DOHH2 (cell line): ENCODE results near the gene RNF145.

Source experiments
- H3F3A ChIP-seq: fragments of 200-600 bp; sonication (generic), shearing (Covaris generic); 2 replicates; pipeline ENCODE4 v1.6.0; 2016; ENCODE audit warnings: antibody characterized with exemption, mild to moderate bottlenecking; ENCODE audit not compliant: control insufficient read depth, insufficient read depth
- H3K27ac ChIP-seq: fragments of 200-600 bp; sonication (generic); 2 replicates; pipeline ENCODE4 v1.5.1; 2014; ENCODE audit warnings: low read depth, mild to moderate bottlenecking, low read length, moderate library complexity
- H3K27me3 ChIP-seq: fragments of 200-600 bp; sonication (generic); 2 replicates; pipeline ENCODE4 v1.6.1; 2014; ENCODE audit warnings: mild to moderate bottlenecking, low read length, mixed read lengths; ENCODE audit not compliant: control insufficient read depth
- H3K36me3 ChIP-seq: fragments of 200-600 bp; sonication (generic); 2 replicates; pipeline ENCODE4 v1.6.1; 2014; ENCODE audit warnings: mild to moderate bottlenecking, low read length, moderate library complexity, mixed read lengths; ENCODE audit not compliant: control insufficient read depth
- H3K4me1 ChIP-seq: fragments of 200-600 bp; sonication (generic); 2 replicates; pipeline ENCODE4 v1.6.1; 2014; ENCODE audit warnings: mild to moderate bottlenecking, low read length, mixed read lengths; ENCODE audit not compliant: control insufficient read depth
- H3K4me2 ChIP-seq: fragments of 200-600 bp; sonication (generic); 2 replicates; pipeline ENCODE4 v1.6.0; 2014; ENCODE audit warnings: mild to moderate bottlenecking, low read length, moderate library complexity
- H3K4me3 ChIP-seq: fragments of 200-600 bp; sonication (generic); 2 replicates; pipeline ENCODE4 v1.5.1; 2014; ENCODE audit warnings: mild to moderate bottlenecking, low read length, mixed read lengths
- H3K79me2 ChIP-seq: fragments of 200-600 bp; sonication (generic); 2 replicates; pipeline ENCODE4 v1.6.1; 2014; ENCODE audit warnings: mild to moderate bottlenecking, low read length, mixed read lengths; ENCODE audit not compliant: control insufficient read depth
- H3K9me2 ChIP-seq: fragments of 200-600 bp; sonication (generic); replicated peaks from 2 replicates; pipeline ENCODE4 v1.6.1; 2014; ENCODE audit warnings: mild to moderate bottlenecking, low read length, mixed read lengths; ENCODE audit not compliant: control insufficient read depth
- H3K9me3 ChIP-seq: fragments of 200-600 bp; sonication (generic); 2 replicates; pipeline ENCODE4 v1.6.1; 2014; ENCODE audit warnings: antibody characterized with exemption, low read length, mixed read lengths; ENCODE audit not compliant: control insufficient read depth, insufficient read depth
- H4K20me1 ChIP-seq: fragments of 200-600 bp; sonication (generic); 2 replicates; pipeline ENCODE4 v1.6.0; 2014; ENCODE audit warnings: low read depth, mild to moderate bottlenecking, antibody characterized with exemption, low read length, moderate library complexity; ENCODE audit not compliant: control insufficient read depth, insufficient read depth
- EZH2phosphoT487 ChIP-seq: fragments of 200-600 bp; sonication (generic); IDR thresholded peaks from 2 replicates; pipeline ENCODE4 v1.6.1; 2017; ENCODE audit warnings: borderline replicate concordance, mild to moderate bottlenecking, antibody characterized with exemption, low read length, moderate library complexity, mixed read lengths
- TF ChIP-seq, protein P1 (sequence below): fragments of 200-600 bp; sonication (generic); IDR thresholded peaks from one replicate; pipeline ENCODE4 v1.5.1; 2014; ENCODE audit warnings: antibody characterized with exemption, mild to moderate bottlenecking, low read depth, low read length; ENCODE audit not compliant: poor library complexity, severe bottlenecking

Gene RNF145

DNA sequence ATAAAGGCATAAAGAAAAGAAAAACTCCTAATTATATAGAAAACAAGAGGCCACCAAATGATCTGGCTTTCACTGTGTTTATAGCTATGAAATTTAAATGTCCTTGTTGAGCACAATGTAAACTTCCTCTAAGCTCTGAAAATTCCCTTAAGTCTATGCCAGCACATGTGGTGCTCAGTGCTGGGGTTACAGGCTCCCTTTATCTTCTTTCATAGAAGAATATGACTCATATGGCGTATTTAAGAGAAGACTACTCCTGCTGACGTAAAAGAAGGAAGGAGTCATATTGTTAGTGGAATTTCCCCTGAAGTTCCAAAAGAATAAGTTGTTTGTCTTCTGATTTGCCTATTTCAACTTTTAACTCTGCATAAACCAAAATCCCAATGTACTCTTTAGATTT, 30.4 kb downstream of the RNF145 start:
- Histone ChIP-seq H3K4me3 (no peak overlapping the region), H3K9me3 (no peaks in the 10 kb centered on the region), H3K27me3 (no peaks in the 10 kb centered on the region), H3K27ac (no peak overlapping the region), H3K4me1 (no peaks in the 10 kb centered on the region), H3K36me3 (peaks cover 74% of the 10 kb centered on the region), H3K79me2 (peaks cover 7% of the 10 kb centered on the region), H3K4me2 (no peak overlapping the region), H3F3A (0 out of 2 replicates have a peak, but pooled peaks cover 4% of the 10 kb centered on the region), H3K9me2 (no peaks in the 10 kb centered on the region), H4K20me1 (no peaks in the 10 kb centered on the region)
- no peak for TF ChIP-seq EZH2phosphoT487
- TF ChIP-seq, protein P1, sequence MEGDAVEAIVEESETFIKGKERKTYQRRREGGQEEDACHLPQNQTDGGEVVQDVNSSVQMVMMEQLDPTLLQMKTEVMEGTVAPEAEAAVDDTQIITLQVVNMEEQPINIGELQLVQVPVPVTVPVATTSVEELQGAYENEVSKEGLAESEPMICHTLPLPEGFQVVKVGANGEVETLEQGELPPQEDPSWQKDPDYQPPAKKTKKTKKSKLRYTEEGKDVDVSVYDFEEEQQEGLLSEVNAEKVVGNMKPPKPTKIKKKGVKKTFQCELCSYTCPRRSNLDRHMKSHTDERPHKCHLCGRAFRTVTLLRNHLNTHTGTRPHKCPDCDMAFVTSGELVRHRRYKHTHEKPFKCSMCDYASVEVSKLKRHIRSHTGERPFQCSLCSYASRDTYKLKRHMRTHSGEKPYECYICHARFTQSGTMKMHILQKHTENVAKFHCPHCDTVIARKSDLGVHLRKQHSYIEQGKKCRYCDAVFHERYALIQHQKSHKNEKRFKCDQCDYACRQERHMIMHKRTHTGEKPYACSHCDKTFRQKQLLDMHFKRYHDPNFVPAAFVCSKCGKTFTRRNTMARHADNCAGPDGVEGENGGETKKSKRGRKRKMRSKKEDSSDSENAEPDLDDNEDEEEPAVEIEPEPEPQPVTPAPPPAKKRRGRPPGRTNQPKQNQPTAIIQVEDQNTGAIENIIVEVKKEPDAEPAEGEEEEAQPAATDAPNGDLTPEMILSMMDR: no peak

DNA sequence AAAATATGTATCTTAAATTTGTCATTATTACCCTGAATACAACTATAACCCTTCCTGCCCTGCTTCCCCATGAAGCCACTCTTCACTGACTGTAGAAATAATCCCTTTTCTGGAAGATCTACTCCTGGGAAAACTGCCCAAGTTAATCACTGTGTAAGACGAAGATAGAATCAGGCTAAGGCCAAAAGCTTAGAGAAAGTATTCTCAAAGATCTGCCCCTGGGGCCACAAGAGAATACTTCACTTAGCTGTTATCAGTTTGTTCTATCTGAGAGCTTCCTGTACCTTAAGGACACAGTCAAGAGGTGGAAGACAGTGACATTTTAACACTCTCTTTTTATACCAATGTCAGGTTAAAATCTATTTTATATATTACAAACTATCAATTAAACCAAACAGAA, 33.8 kb downstream of the RNF145 start:
- no peaks in the 10 kb centered on the region for H3K4me1 ChIP-seq
- H3K27ac ChIP-seq: no peak overlapping the region
- no peaks in the 10 kb centered on the region for H3F3A ChIP-seq
- H3K9me3 ChIP-seq: no peaks in the 10 kb centered on the region
- no peaks in the 10 kb centered on the region for H3K9me2 ChIP-seq
- no peak overlapping the region for H3K4me3 ChIP-seq
- H3K79me2 ChIP-seq: no peaks in the 10 kb centered on the region
- no peaks in the 10 kb centered on the region for H4K20me1 ChIP-seq
- H3K36me3 ChIP-seq: peaks cover 70% of the 10 kb centered on the region
- no peak overlapping the region for H3K4me2 ChIP-seq
- TF ChIP-seq, protein P1: no peak
- TF ChIP-seq EZH2phosphoT487: no peak
- no peaks in the 10 kb centered on the region for H3K27me3 ChIP-seq

DNA sequence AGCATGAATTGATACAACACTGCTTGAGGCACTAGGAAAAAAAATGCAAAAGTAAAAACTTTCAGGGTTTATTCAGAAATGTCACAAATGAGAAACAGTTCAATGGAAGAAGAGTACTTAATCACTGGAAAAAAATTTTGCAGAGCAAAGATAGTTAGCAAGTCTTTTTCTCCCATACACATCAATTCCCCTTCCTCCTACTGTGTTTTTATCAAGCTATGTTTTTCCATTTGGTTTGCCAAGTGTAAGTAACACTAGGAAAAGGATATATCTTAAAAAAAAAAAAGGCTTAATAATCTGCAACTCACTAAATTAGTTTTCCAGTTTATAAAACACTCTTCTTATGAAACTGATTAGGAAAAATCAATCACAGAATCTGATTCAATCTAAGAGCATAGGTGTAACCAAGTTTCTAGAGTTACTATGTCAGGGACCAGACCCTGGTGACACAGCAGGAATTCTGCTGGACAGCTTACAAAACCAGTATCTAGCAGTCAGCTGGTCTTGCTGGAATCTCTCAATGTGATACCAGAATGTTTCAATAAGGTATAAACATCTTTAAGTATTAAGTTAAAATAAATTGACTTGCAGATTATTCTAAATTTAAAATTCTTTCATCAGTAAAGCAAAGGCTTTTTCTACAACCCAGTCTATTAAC, 34.7 kb downstream of the RNF145 start:
- no peaks in the 10 kb centered on the region for H3K27me3 ChIP-seq
- no peaks in the 10 kb centered on the region for H4K20me1 ChIP-seq
- no peaks in the 10 kb centered on the region for H3K9me2 ChIP-seq
- no peaks in the 10 kb centered on the region for H3F3A ChIP-seq
- peaks cover 63% of the 10 kb centered on the region for H3K36me3 ChIP-seq
- TF ChIP-seq, protein P1: no peak
- TF ChIP-seq EZH2phosphoT487: no peak
- H3K4me1 ChIP-seq: no peaks in the 10 kb centered on the region
- H3K27ac ChIP-seq: no peak overlapping the region
- no peaks in the 10 kb centered on the region for H3K9me3 ChIP-seq
- no peaks in the 10 kb centered on the region for H3K79me2 ChIP-seq
- no peak overlapping the region for H3K4me2 ChIP-seq
- no peak overlapping the region for H3K4me3 ChIP-seq
